H1 (cell line): ENCODE measurements around the gene GPR176. TPM values are rescaled to one million over a fixed set of nuclear protein-coding genes. Genes with fewer than 3 reads are reported as not detected.

Experiments used
- EP300 ChIP-seq, 2 experiments: IDR thresholded peaks; 1 replicate in 1 of 2; 2 replicates in 1 of 2; pipeline ENCODE4 v1.6.1; 2011 to 2012; ENCODE audit warnings: low read depth in 2 of 2, low read length in 2 of 2, mild to moderate bottlenecking in 2 of 2, borderline replicate concordance in 1 of 2, inconsistent platforms in 1 of 2, moderate library complexity in 1 of 2
- polyA plus RNA-seq, 7 experiments: library from polyadenylated mRNA; depleted of rRNA in 3 of 7; stranded (reverse) in 5 of 7; unstranded in 2 of 7; fragments of >200 nt in 5 of 7; fragments of 200-250 nt in 2 of 7; gene quantifications; 1 replicate in 5 of 7; 2 replicates in 1 of 7; 4 replicates in 1 of 7; pipeline versions ENCODE4 v1.2.1 to v1.2.3, GENCODE V29; 2011 to 2013; ENCODE audit warnings: missing spikeins in 2 of 7, mixed read lengths in 2 of 7
- total RNA-seq: library from RNA; stranded (reverse); fragmentation: NEBNext Ultra II Directional; extraction: Animal tissue kit (Norgen Biotek cat#: 25700); gene quantifications from 2 replicates; pipeline ENCODE4 v1.2.1, GENCODE V29; 2021
- TF ChIP-seq, protein P1 (sequence below): fragments of 300-600 bp; sonication (generic); IDR thresholded peaks from 2 replicates; pipeline ENCODE4 v1.7.1; 2012; ENCODE audit warnings: low read length, moderate library complexity, mild to moderate bottlenecking, inconsistent platforms; ENCODE audit not compliant: insufficient replicate concordance

Gene GPR176
- total and polyA plus RNA-seq, 2 of the 8 experiments (the other 6 are each of a cell fraction or from before 2014, with no cell fraction given) = 190 to 281 TPM

DNA sequence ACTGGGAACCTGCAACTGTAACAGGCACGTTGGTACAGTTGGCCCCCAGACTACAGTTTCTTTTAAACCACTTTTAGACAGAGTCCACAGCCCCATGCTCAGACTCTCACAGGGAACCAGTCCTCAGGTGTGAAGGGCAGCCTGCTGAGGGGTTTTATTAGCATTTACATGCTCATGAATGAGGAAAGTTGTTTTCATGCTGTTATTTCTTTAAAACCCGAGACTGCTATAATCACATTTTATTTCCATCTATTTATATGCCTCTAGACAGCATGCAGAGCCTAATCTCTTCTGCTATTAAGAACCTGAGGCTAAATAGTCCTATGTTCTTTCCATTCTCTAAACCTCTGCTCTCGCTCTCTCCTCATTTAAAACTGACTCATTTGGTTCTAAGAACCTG lies 111.2 kb downstream of the GPR176 start (continued):
- TF ChIP-seq, protein P1, sequence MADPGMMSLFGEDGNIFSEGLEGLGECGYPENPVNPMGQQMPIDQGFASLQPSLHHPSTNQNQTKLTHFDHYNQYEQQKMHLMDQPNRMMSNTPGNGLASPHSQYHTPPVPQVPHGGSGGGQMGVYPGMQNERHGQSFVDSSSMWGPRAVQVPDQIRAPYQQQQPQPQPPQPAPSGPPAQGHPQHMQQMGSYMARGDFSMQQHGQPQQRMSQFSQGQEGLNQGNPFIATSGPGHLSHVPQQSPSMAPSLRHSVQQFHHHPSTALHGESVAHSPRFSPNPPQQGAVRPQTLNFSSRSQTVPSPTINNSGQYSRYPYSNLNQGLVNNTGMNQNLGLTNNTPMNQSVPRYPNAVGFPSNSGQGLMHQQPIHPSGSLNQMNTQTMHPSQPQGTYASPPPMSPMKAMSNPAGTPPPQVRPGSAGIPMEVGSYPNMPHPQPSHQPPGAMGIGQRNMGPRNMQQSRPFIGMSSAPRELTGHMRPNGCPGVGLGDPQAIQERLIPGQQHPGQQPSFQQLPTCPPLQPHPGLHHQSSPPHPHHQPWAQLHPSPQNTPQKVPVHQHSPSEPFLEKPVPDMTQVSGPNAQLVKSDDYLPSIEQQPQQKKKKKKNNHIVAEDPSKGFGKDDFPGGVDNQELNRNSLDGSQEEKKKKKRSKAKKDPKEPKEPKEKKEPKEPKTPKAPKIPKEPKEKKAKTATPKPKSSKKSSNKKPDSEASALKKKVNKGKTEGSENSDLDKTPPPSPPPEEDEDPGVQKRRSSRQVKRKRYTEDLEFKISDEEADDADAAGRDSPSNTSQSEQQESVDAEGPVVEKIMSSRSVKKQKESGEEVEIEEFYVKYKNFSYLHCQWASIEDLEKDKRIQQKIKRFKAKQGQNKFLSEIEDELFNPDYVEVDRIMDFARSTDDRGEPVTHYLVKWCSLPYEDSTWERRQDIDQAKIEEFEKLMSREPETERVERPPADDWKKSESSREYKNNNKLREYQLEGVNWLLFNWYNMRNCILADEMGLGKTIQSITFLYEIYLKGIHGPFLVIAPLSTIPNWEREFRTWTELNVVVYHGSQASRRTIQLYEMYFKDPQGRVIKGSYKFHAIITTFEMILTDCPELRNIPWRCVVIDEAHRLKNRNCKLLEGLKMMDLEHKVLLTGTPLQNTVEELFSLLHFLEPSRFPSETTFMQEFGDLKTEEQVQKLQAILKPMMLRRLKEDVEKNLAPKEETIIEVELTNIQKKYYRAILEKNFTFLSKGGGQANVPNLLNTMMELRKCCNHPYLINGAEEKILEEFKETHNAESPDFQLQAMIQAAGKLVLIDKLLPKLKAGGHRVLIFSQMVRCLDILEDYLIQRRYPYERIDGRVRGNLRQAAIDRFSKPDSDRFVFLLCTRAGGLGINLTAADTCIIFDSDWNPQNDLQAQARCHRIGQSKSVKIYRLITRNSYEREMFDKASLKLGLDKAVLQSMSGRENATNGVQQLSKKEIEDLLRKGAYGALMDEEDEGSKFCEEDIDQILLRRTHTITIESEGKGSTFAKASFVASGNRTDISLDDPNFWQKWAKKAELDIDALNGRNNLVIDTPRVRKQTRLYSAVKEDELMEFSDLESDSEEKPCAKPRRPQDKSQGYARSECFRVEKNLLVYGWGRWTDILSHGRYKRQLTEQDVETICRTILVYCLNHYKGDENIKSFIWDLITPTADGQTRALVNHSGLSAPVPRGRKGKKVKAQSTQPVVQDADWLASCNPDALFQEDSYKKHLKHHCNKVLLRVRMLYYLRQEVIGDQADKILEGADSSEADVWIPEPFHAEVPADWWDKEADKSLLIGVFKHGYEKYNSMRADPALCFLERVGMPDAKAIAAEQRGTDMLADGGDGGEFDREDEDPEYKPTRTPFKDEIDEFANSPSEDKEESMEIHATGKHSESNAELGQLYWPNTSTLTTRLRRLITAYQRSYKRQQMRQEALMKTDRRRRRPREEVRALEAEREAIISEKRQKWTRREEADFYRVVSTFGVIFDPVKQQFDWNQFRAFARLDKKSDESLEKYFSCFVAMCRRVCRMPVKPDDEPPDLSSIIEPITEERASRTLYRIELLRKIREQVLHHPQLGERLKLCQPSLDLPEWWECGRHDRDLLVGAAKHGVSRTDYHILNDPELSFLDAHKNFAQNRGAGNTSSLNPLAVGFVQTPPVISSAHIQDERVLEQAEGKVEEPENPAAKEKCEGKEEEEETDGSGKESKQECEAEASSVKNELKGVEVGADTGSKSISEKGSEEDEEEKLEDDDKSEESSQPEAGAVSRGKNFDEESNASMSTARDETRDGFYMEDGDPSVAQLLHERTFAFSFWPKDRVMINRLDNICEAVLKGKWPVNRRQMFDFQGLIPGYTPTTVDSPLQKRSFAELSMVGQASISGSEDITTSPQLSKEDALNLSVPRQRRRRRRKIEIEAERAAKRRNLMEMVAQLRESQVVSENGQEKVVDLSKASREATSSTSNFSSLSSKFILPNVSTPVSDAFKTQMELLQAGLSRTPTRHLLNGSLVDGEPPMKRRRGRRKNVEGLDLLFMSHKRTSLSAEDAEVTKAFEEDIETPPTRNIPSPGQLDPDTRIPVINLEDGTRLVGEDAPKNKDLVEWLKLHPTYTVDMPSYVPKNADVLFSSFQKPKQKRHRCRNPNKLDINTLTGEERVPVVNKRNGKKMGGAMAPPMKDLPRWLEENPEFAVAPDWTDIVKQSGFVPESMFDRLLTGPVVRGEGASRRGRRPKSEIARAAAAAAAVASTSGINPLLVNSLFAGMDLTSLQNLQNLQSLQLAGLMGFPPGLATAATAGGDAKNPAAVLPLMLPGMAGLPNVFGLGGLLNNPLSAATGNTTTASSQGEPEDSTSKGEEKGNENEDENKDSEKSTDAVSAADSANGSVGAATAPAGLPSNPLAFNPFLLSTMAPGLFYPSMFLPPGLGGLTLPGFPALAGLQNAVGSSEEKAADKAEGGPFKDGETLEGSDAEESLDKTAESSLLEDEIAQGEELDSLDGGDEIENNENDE = no peak
- TF ChIP-seq EP300 (IDR thresholded peaks at IDR 0.05; ENCODE audit: borderline replicate concordance in 1 of 2, low read depth in 2 of 2, low read length in 2 of 2) = peak in 1 of 2 experiments; percentile 54; a peak in 1 of 3 replicates
